DMS153 treated with DMSO at 0.1 percent for 48 hours (cell line): ENCODE results near the gene HLA-DRB1.
"Not testable (repeated sequence)": the region's sequence is repeated elsewhere in the genome, so short reads cannot be mapped to it uniquely, and the experiment has no call there.

Experiments
- DNase-seq: peaks from one replicate; lab custom pipeline; 2025; ENCODE audit not compliant: unreplicated experiment; lab: John Stamatoyannopoulos, UW

Gene HLA-DRB1

GRCh38 chr6:32562940-32563339 is 26.7 kb downstream of the HLA-DRB1 start:
- peak; percentile 26 for DNase-seq

- DNase-seq = no peak
These were observed 29.9 kb downstream of the HLA-DRB1 start for GRCh38 chr6:32559747-32560146.

GRCh38 chr6:32558426-32559057 is 31.1 kb downstream of the HLA-DRB1 start:
- no peak for DNase-seq

- DNase-seq = no peak
These were observed 35.3 kb downstream of the HLA-DRB1 start for GRCh38 chr6:32554116-32554965.

- no peak for DNase-seq
These were observed 36.5 kb downstream of the HLA-DRB1 start for GRCh38 chr6:32553037-32553742.

DNA sequence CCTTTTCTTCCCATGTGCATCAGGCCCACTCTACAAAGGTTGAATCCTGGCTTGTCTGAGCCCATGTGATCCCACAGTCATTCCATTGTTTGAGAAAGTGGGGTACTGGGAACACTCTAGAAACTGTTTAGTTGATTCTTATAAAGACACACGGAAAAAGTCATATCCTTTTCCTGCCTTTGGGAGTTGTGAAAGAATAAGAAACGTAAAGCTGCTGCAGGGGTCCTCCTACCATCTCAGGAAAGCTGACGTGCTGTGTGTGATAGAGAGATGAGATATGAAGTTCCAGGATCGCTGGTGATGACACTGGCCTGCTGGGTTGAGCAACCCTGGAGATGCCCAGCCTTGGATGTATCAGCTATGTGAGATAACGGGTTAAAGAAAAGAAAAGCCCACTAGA is 38.2 kb downstream of the HLA-DRB1 start:
- no peak for DNase-seq

DNA sequence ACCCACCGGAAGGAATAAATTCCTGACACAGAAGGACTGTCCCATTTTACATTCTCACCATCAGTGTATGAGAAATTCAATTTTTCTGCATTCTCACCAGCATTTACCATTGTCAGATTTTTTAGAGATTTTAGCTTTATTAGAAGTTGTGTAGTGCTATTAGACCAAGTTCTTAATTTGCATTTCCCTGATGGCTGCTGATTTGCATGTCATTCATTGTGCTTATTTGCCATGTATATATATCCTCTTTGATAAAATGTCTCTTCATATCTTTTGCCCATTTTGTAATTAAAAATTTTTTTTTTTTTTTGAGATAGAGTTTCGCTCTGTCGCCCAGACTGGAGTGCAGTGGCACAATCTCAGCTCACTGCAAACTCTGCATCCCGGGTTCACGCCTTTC is 49.8 kb downstream of the HLA-DRB1 start:
- DNase-seq = no peak

- not testable (repeated sequence) for DNase-seq
These were observed 59.2 kb downstream of the HLA-DRB1 start for GRCh38 chr6:32530431-32530793.

- DNase-seq = no peak
These were observed 59.8 kb downstream of the HLA-DRB1 start, which contains the start of gene HLA-DRB5 for GRCh38 chr6:32529697-32530430. HLA-DRB5 (minus strand) TSS chr6:32530287; CDS start chr6:32530224, 63 bp downstream.
